Hindlimb muscle (tissue), 1 donor: ENCODE results near the gene MRTFB. TPM values are rescaled to one million over a fixed set of nuclear protein-coding genes. Genes with fewer than 3 reads are reported as not detected.

Experiments used
- DNase-seq: peaks from one replicate; pipeline ENCODE4 v3.0.0-alpha.2; 2013
- polyA plus RNA-seq: library from polyadenylated mRNA; unstranded; fragments of 120-200 nt; gene quantifications from one replicate; pipeline ENCODE4 v1.2.1, GENCODE V29; 2013; ENCODE audit not compliant: insufficient read length

The MRTFB gene
- polyA plus RNA-seq, 1 donor = 20.2 TPM

- DNase-seq = no peak
Observed at GRCh38 chr16:14291286-14291685, 220.2 kb downstream of the MRTFB start.

GRCh38 chr16:14292051-14292825 is 221.1 kb downstream of the MRTFB start:
- DNase-seq = no peak

- DNase-seq = no peak
Observed at GRCh38 chr16:14296663-14297062, 225.5 kb downstream of the MRTFB start.

DNA sequence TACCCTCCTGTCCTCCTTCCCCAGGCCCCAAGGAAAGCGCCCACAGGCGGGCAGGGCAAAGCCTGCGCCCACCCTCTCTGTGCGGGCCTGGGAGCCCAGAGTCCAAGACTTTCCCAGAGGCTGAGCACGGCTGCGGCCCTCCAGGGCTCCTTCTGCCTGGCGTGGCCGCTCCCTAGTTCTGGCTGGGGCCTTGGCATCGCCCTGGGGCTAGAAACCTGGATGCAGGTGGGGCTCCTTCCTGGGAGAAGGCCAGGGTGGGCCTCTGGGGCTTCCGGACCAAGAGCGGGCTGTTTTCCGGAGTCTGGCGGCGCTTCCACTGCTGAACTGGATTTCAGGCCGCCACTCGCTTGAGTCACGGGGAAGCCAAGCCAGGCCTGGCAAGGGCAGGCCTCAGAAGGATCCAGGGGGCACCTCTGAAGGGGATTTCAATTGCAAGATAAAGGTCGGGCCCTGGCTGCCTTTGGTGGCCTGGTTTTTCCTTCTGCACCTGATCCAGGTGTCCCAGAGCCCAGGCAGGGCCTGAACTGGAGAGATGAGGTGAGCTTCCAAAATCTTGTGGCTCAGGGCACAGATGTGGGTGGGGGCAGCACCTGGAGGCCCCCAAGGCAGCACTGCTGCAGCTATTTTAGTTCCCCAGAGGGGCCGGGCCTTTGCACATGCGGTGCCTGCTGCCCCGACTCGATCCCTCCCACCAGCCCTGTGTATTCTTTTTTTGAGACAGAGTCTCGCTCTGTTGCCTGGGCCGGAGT is 227.4 kb downstream of the MRTFB start:
- DNase-seq = no peak

- peak; percentile 73 for DNase-seq
Observed at GRCh38 chr16:14300705-14301168, 229.6 kb downstream of the MRTFB start.

DNA sequence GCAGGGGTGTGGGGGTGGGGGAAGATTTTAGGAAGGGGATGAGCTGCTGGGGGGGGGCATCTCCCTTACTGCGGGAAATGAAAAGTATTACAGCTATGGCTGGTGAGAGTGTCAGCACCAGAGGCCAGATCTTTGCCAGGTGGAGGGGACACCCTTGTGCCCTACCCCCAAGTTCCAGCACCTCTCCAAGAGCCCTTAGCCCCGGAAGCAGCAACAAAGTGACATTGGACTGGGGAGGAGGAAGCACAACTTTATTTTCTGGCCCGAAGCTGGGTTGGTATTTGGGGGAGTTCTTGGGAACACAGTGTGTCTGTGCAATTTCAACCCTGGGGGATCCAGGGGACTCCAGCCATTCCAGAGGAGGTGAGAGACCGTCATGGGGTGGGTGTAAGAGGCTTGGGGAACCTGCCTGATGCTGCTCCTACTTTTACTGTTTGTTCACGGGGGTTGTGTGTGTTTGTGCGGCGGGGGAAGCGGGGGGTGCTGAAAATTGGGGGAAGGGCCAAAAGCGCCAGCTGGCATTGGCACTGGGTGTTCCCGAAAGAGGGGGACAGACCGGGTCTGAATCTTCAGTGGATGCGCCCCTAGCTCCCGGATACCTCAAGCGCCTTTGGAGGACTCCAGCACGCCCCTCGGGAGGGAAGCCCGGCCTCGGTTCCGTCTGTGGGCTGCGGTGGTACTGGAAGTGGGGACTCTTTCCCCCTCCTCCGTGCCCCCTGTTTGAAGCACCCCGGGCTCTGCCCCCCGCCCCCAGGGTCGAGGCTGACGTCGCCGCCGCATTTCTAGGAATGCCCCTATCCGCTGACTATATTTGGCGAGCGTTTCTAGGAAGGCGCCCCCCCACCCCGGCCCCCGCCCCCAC is 230.3 kb downstream of the MRTFB start:
- DNase-seq = no peak

DNA sequence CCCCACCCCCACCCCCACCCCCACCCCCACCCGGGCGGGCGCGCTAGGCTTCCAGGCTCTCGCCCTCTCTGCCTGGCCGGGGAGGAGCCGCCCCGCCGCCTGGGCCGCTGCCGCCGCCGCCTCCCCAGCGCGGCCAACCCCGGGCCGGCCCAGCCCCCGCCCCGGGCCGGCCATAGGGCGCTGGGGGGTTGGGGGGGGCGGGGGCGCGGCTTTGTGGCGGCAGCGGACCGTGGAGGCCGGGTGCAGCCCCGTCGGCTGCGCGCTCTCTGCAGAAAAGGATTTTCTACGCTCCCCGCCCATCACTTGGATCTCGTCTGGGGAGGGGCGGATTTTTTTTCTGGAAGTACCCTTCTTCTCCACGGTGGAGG is 230.9 kb downstream of the MRTFB start:
- DNase-seq = peak; percentile 52

- no peak for DNase-seq
Observed at GRCh38 chr16:14302399-14303181, 231.5 kb downstream of the MRTFB start.

DNA sequence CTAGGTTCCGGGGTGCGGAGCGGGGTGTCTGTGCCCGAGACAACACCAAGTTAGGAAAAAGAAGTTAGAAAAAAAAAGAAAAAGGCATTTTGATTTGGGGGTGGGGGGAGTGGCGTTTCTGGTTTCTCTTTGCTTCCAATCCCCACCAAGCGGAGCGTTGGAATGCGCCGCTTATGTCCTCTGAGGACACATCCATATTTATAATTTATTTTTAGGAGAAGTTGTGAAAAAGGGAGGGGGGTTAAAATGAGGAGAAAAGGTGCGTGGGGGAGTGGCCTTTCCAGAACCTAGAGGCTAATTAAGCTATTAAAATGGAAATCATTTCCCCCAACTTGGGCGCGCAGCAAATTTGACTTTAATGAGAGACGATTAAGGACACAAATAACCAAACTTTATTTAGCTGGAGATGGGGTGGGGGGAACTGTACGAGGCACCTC is 232.1 kb downstream of the MRTFB start:
- DNase-seq = no peak

GRCh38 chr16:14303639-14304394 is 232.7 kb downstream of the MRTFB start:
- DNase-seq = no peak

DNA sequence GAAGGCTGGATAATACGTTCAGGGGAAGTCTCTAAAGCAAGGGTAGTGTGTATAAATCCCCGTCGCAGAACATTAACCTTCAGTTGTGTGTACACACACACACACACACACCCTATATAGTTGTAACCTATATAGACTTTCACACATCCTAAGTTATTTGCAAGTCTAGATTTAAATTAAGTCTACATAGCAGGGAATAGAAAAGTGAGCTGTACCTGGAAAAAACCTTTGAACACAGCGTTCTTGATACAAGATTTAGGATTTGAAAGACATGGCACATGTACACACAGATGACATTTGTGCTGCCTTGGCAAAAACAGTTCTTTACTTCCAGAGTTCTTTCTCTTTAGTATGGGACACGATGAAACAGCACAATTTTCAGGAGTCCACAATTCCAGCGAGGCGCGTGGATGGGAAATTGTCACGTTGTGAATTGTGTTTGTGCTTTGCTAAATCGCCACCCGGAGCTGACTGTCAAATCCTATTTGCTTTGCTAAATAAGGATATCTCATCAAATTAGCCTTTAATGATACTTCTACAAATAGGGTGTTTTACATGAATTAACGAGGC is 233.9 kb downstream of the MRTFB start:
- no peak for DNase-seq

DNA sequence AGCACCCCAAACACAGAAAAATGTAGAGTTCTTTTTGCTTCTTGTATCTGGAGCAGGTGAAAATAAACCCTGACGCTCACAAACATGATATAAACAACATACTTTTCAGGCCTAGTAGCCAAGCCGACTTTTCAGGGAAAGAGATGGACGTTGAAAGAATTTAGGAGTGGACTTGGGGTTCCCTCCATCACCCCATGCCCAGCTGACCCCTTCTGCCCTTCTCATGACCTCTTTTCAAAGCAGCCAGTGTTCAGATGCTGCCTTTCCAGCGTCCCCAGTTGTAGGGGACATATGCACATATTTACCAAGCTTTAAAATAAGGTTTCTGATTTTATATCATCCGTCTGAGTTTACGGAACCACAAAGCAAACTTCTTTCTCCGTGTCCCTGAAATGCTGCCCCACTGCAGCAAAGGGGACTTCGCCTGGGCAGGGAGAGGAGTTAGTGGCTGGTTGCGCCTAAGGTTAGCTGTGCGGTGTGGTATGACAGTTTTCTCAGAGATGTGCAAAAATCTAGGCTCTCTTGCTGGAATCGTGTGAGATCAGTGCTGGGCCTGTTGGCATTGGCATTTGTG is 235.5 kb downstream of the MRTFB start:
- no peak for DNase-seq

DNA sequence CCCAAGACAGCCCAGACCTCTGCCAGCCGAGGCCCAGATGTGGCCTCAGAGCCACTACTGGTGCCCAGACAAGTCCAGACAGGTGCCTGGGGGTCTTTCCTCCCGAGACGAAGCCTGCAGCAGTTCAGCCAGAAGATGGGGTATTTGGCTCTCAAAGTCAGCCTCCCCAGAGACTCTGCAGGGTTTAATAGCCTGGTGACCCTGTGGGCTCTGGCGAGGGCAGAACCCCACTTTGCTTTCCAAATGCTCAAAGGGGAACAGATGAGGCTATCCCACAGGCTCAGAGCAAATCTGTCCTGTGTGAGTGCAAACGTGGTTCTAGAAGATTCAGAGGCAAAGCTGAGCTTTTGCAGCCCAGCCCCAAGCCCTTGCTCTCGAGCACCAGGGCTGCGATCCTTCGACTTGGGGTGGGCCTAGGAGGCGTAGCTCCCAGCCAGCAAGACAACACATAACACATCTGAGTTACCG is 236.0 kb downstream of the MRTFB start:
- DNase-seq = no peak

GRCh38 chr16:14307527-14308367 is 236.6 kb downstream of the MRTFB start:
- no peak for DNase-seq

DNA sequence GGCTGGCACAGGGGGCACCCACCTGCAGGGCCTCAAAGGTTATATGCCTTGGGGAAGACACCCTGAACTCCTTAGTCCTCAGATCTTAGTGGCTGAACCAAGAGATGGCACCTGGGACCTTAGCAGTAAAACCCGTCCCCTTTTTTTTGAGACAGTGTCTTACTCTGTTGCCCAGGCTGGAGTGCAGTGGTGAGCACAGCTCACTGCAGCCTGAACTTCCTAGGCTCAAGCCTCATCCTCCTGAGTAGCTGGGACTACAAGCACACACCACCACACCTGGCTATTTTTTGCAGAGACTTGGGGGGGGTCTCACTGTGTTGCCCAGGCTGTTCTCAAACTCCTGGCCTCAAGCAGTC is 237.2 kb downstream of the MRTFB start:
- no peak for DNase-seq

DNA sequence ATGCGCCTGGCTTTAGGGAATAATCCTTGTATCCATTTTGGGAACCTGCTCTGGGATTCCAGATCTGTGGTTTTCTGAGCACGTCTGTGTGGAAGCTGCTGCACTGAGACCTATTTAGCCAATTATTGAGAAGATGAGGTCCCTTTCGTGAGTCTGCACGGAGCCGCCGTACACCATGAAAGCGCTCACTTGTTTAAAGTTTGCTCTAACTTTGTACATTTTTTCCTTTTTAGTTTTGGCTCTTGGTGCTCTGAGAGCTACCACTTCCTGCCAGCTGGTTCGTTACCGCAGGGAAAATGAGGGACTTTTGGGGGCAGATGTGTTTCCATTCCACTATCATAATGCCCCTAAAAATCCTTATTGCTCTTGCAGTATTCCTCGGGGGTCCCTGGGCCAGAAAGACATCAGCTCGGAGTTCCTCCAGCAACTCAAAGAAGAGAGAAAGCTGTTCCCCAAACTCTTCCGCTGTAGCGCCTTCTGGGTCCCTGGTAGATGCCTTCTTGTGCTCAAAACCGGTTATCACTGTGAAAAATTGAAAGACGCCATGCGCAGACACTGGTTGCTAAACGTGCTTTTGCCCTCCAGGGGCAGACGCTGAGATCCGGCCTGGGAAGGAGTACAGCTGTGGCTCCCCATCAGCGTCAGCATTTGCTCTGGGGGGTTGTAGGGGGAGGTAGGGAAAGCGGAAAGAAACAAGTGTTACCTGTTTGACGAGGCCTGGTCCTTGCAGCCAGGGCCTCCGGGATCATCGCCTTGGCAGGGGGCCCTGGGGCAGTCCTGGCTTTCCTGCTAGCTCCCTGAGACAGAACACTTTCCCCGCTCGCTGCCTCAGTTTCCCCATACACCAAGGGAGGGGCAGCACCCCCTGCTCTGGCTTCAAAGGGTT is 238.1 kb downstream of the MRTFB start:
- no peak for DNase-seq

- DNase-seq = no peak
Observed at GRCh38 chr16:14309906-14310305, 238.8 kb downstream of the MRTFB start.

- no peak for DNase-seq
Observed at GRCh38 chr16:14310519-14310991, 239.4 kb downstream of the MRTFB start.
